ENCODE data around the gene FAM83B.

DNA sequence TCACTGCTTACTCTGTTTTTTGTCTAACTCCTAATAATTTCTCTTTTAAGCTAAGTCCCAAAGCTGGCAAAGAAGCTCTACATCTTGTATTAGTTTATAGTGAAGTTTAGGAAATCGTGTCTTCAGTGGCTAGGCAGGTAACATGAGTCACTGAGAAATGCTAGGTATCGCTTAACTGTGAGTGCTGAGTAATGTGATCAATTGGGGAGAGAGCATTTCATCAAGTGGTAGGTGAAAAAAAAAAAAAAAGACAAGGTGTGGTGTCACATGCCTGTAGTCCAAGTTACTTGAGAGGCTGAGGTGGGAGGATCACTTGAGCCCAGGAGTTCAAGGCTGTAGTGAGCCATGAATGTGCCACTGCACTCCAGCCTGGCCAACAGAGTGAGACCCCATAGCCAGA lies 125.3 kb downstream of the FAM83B start:
- TF ChIP-seq, protein P1, sequence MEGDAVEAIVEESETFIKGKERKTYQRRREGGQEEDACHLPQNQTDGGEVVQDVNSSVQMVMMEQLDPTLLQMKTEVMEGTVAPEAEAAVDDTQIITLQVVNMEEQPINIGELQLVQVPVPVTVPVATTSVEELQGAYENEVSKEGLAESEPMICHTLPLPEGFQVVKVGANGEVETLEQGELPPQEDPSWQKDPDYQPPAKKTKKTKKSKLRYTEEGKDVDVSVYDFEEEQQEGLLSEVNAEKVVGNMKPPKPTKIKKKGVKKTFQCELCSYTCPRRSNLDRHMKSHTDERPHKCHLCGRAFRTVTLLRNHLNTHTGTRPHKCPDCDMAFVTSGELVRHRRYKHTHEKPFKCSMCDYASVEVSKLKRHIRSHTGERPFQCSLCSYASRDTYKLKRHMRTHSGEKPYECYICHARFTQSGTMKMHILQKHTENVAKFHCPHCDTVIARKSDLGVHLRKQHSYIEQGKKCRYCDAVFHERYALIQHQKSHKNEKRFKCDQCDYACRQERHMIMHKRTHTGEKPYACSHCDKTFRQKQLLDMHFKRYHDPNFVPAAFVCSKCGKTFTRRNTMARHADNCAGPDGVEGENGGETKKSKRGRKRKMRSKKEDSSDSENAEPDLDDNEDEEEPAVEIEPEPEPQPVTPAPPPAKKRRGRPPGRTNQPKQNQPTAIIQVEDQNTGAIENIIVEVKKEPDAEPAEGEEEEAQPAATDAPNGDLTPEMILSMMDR (IDR thresholded peaks at IDR 0.05; ENCODE audit: low read depth, low read length): no peak
- TF ChIP-seq MYC (IDR thresholded peaks at IDR 0.05; ENCODE audit: low read depth, low read length): no peak
- TF ChIP-seq POLR2A (IDR thresholded peaks at IDR 0.05; ENCODE audit: extremely low read depth, insufficient read length): no peak
- TF ChIP-seq, protein P2, sequence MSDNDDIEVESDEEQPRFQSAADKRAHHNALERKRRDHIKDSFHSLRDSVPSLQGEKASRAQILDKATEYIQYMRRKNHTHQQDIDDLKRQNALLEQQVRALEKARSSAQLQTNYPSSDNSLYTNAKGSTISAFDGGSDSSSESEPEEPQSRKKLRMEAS (IDR thresholded peaks at IDR 0.05; ENCODE audit: low read depth, low read length): no peak

Data from NB4 (cell line).